ENCODE measurements around the gene TACC3. TPM values are rescaled to one million over a fixed set of nuclear protein-coding genes. Genes with fewer than 3 reads are reported as not detected.

Gene TACC3
- total and polyA plus RNA-seq, 12 donors = 2.3 to 16.2 (median 4.8) TPM

DNA sequence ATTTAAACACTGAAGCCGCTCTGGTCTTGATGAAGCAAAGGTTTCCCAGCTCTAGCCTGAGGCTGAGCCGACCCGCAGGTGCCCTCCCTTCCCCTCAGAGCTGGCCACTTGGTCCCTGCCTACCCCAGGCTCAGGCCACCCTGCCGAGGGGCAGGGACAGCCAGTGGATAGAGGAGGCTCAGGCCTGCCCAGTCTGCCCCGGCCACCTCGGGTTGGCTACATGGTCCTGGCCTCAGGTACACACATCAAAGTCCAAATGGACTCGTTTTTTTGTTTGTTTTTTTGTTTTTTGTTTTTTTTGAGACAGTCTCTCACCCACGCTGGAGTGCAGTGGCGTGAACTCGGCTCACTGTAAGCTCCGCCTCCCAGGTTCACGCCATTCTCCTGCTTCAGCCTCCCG lies 23.8 kb downstream of the TACC3 start:
- TF ChIP-seq, protein P1, sequence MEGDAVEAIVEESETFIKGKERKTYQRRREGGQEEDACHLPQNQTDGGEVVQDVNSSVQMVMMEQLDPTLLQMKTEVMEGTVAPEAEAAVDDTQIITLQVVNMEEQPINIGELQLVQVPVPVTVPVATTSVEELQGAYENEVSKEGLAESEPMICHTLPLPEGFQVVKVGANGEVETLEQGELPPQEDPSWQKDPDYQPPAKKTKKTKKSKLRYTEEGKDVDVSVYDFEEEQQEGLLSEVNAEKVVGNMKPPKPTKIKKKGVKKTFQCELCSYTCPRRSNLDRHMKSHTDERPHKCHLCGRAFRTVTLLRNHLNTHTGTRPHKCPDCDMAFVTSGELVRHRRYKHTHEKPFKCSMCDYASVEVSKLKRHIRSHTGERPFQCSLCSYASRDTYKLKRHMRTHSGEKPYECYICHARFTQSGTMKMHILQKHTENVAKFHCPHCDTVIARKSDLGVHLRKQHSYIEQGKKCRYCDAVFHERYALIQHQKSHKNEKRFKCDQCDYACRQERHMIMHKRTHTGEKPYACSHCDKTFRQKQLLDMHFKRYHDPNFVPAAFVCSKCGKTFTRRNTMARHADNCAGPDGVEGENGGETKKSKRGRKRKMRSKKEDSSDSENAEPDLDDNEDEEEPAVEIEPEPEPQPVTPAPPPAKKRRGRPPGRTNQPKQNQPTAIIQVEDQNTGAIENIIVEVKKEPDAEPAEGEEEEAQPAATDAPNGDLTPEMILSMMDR (IDR thresholded peaks at IDR 0.05) = no peak
- H3K27ac ChIP-seq = no peak overlapping the region
- 92 to 94% methylated on average over 13 of the region's 13 CpGs for WGBS, 2 donors
- peaks cover 0 to 55% (median 4%) of the 10 kb centered on the region in 9 donors for H3K36me3 ChIP-seq
- no peak overlapping the region for H3K4me3 ChIP-seq
- H3K27me3 ChIP-seq = peaks cover 0 to 11% (median 7%) of the 10 kb centered on the region in 7 donors
- no peaks in the 10 kb centered on the region for H3K9me3 ChIP-seq
- intact Hi-C loops (cut with DNase I) = loop anchor here in 8 of 10 donors (5.0 kb wide), 4 partner anchors 62 to 157 kb away; no protein-coding TSS in a partner anchor
- DNase-seq (no peak), ATAC-seq (no peak)
- H3K4me1 ChIP-seq = peaks cover 0 to 14% (median 4%) of the 10 kb centered on the region in 9 donors

DNA sequence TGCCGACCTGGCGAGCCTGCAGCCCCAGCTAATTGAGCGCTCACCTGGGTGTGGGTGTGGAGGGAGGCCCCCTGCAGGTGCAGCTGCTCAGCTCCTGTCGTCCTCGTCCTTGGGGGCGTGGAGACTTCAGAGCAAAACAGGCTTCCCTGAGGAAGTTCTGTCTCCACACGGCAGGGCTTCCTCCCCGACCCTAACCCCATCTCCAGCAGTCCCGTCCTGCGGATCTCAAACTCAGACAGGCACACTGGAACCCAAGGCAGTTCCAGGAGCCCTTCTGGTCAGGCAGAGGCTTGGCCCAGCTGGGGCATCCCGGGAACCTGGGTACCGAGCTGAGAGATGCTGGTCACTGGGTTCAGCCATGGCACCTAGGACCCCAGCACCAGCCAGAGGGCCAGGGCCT lies 24.4 kb downstream of the TACC3 start:
- peaks cover 0 to 50% (median 4%) of the 10 kb centered on the region in 9 donors for H3K36me3 ChIP-seq
- WGBS, 2 donors = 82 to 83% methylated on average over 12 of the region's 12 CpGs
- DNase-seq = no peak
- intact Hi-C loops (cut with DNase I) = loop anchor here in 9 of 10 donors (2.0 to 5.0 kb wide), 7 partner anchors 62 to 157 kb away; no protein-coding TSS in a partner anchor
- peaks cover 0 to 9% (median 4%) of the 10 kb centered on the region in 9 donors for H3K4me1 ChIP-seq
- H3K27me3 ChIP-seq = peaks cover 0 to 11% (median 7%) of the 10 kb centered on the region in 7 donors
- no peaks in the 10 kb centered on the region for H3K9me3 ChIP-seq
- no peak overlapping the region for H3K4me3 ChIP-seq
- no peak overlapping the region for H3K27ac ChIP-seq
- ATAC-seq = no peak
- TF ChIP-seq, protein P1 (IDR thresholded peaks at IDR 0.05) = no peak

DNA sequence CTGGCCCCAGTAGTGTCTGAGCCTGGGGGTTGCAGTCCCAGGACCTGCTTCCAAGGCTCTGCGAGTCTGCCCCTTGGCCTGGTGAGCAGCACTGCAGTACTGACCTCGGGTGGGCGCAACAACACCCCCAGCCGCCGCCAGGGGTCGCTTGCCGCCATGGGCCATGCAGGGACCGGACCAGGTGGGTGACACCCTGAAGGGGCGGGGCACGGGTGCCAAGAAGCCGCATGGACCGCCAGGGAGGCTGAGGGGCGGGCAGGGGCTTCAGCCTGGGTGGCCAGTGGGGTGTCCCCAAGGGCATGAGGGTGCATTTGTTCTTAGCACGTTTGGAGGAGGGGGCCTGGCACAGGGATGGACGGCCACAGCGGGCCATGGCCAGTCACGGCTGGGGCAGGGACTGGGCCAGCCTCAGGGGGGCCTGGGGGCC lies 25.0 kb downstream of the TACC3 start:
- peaks cover 0 to 44% (median 0%) of the 10 kb centered on the region in 9 donors for H3K36me3 ChIP-seq
- intact Hi-C loops (cut with DNase I) = loop anchor here in 9 of 10 donors (2.0 to 5.0 kb wide), 7 partner anchors 61 to 156 kb away; no protein-coding TSS in a partner anchor
- DNase-seq (peak; percentile 63 to 77), ATAC-seq (peak; percentile 60 to 83 (median 68))
- WGBS, 2 donors = 15 to 20% methylated on average over 17 of the region's 17 CpGs
- peaks cover 0 to 7% (median 4%) of the 10 kb centered on the region in 9 donors for H3K4me1 ChIP-seq
- H3K27ac ChIP-seq = no peak overlapping the region
- TF ChIP-seq, protein P1 (IDR thresholded peaks at IDR 0.05) = peak; percentile 69 to 86 (median 79)
- peaks cover 0 to 11% (median 7%) of the 10 kb centered on the region in 7 donors for H3K27me3 ChIP-seq
- H3K4me3 ChIP-seq = no peak overlapping the region
- no peaks in the 10 kb centered on the region for H3K9me3 ChIP-seq

DNA sequence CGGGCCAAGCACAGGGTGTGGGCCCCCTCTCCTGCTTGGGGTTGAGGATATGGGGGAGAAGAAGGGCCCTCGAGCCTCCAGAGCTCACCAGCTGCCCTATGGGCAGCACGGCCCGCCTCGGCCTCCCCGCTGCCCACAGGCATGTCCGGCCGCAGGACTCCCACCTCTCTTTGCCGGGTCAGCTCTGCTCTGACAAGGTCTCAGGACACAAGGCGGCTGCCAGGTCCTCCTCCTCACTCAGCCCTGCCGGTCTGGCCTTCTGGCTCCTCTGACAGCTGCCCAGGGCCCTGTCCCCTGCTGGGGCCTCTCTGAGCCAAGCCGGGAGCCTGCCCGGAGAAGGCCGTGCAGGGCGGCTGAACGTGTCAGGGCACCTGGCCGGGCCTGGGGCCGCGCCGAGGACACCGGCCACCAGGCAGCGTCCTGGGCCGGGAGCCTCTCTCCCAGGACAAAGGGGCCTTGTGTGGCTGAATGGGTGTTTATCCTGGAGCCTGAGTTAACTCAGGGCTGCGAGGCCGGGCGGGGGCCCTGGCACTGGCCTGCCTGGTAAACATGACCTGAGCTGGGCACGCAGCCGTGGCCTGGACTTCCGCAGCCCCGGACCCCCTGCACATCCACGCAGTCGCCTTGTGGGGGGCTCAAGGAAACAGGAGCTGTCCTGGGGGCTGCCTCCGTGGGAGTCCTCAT lies 25.7 kb downstream of the TACC3 start:
- no peak overlapping the region for H3K4me3 ChIP-seq

More for the DNA sequence above, 25.7 kb downstream of the TACC3 start:
- ATAC-seq = no peak
- no peak for DNase-seq
- Histone ChIP-seq H3K27me3 (peaks cover 0 to 11% (median 7%) of the 10 kb centered on the region in 7 donors), H3K9me3 (no peaks in the 10 kb centered on the region), H3K27ac (no peak overlapping the region), H3K4me1 (peaks cover 0 to 12% (median 5%) of the 10 kb centered on the region in 9 donors), H3K36me3 (peaks cover 0 to 36% (median 0%) of the 10 kb centered on the region in 9 donors)
- 81 to 83% methylated on average over 32 to 33 of the region's 33 CpGs for WGBS, 2 donors
- intact Hi-C loops (cut with DNase I) = loop anchor here in 9 of 10 donors (2.0 to 5.0 kb wide), 7 partner anchors 60 to 155 kb away; no protein-coding TSS in a partner anchor
- TF ChIP-seq, protein P1 (IDR thresholded peaks at IDR 0.05) = no peak

Measured in heart right ventricle (tissue), 16 donors.